Suppressor macrophage treated with lipopolysaccharide for 1 hour (primary cell): ENCODE results near the gene DAD1.

Experiments
- DNase-seq, 3 donors: peaks; one replicate each; pipeline ENCODE4 v3.0.0-alpha.2; 2020 to 2022

DAD1 gene

DNA sequence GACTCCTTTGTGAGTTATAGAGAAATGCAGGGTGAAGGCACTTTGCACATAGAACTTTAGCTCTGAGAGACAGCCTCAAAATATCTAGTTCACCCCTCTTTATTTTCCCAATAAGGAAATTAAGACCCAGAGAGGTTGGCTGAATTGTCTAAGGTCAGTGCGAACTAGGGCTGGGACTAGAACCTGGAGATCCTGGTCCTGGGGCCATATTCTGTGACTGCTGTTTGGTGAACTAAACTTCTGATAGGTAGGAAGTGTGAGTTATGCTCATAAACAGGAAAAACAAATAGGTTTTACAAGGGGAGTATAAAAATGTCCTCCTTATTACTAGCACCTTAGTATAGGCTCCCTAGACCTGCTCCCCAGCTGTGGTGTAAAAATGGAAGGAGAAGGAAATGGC, 53.9 kb downstream of the DAD1 start:
- DNase-seq = no peak

DNA sequence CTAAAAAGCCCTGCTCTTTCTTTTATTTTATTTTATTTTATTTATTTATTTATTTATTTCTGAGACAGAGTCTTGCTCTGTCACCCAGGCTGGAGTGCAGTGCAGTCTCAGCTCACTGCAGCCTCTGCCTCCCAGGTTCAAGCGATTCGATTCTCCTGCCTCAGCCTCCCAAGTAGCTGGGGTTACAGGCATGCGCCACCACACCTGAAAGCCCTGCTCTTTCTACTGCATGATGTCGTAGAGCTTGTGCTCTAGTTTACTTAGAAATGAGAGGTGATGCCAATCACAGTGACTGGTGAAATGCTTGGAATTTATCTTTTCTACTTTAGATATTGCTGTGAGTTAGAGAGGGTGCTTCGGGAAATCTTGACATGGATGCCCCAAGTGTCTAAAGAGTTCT, 54.5 kb downstream of the DAD1 start:
- no peak for DNase-seq

DNA sequence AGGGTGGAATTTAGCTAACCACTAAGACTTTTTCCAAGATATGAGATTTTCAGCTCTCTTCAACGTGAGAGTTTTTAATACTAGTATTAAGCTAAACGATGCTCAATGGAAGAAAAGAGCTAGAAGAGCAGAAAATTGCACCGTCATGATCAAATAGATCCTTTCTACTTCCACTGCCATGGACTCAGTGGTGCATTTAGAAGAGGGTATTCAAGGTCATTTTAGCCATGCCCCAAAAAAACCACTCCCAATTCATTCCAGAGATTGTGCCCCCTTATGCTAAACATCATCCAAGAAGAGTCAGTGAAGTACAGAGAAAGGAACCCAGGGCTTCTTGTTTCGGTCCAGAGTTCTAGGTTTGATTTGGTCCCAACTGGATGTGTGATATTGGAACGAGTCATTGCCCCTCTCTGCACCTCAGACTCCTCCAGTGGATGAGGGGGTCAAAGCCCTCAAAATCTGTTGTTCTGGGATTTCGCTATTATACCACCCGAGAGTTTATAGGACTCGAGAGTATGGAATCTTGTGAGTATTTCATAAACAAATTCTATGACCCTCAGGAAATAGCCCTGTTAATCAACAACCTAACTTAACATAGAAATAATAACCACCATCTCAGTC, 55.2 kb downstream of the DAD1 start:
- no peak for DNase-seq

DNA sequence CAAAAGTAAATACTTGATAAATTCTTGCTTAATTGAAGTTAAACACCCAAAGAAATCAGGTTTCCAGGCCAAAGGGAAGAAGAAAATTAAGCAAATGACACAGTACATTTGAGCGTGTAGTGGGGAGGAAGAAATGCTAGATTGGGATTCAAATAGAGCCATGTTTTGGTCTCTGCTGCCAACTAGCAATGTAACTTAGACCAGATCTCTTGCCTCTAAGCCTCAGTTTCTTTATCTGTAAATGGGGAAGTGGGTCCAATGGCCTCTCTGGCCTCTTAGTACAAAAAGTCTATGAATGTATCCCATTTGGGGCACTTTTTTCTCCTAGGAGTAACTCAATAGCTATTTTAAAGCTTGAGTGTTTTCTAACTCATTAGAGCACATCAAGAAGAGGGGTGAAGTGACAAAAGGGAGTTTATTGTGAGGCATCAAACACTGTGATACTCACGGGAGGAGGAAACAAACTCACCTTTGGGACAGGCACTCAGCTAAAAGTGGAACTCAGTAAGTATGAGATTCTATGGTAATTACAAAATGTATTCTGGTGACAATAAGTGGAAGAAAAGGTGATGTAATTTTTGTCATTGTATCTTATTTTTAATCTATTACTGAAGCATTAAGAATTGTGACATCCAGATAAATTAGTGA, 55.8 kb downstream of the DAD1 start:
- no peak for DNase-seq

DNA sequence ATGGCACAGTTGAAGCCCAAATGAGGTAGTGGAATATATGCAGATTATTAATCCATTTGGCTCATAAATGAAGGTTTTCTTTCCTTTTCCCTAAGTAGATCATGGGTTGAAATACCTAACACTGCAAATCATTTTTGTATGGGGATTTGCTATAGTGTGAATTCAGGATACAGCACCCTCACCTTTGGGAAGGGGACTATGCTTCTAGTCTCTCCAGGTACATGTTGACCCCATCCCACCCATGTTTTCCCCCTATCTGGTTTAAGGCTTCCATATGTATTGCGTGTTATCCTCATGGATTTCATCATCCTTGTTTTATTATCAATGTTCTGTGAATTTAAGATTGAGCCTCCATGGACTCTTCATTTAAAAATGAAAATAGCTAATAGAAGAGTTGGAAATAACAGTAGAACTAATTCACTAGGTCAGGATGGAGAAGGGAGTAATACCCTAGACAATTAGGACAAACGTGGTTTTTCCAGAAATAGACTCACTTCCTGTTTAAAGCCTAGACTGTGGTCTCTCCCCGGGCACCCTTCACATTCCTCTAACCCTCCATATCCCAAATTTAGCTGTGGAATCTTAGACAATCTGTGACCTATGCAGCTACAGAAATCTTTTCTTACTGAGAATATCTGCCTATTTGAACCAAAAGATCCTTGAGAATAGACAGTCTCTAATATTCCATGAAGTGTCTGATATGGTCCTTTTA, 56.5 kb downstream of the DAD1 start:
- peak in 1 of 3 donors; percentile 38 for DNase-seq

DNA sequence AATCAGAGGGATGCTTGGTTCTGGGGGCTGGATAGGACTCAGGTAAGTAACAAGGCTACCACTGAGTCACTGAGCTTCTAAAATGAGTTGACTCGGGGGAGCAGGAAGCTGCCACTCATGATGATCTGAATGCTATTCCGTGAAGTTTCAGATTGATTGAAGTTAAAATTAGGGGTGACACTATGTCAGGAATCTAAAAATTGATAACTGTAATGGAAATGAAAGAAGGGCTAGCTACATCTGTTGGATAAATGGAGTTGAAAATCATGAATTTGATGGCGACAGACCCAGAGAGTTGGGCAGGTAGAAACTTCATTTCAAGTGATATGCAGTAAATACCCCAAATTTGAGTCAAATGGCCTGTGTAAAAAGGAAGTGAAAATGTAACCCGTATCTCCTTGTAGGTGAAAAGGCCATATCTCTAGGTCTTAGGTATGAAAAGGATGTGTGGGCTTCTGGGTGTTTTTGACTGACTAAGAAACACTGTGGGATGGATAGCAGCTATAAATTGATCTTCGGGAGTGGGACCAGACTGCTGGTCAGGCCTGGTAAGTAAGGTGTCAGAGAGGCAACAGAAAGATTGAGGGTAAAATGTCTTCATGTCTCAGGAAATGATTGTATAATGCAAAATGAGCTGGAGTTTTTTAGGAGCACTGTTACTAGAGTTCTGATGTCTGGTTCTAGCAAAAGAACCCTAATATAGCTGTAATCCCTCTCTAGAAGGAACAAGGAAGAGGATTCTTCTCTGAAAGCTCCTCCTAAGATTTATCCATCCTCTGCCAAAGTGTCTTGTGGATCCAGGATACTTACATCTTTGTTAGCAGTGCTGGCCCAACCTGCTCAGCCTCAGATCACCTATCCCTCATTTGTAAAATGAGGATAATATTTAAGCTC, 57.3 kb downstream of the DAD1 start:
- no peak for DNase-seq

DNA sequence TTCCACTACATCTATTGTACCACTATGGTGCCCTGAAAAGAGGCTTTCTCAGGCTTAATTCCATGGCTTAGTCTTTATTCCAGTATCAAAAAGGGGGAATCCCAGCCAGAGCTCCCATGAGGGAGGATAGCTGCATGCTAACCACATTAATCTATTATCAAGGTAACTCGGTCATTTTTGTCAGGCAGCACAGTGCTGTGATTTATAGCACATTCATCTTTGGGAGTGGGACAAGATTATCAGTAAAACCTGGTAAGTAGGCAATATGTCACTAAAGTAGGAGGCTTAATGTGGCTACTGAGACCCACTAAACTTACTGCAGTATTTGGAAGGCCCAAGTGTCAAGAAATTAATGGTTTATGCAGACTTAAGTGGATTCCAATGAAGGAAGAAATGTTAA, 58.9 kb downstream of the DAD1 start:
- DNase-seq = no peak

DNA sequence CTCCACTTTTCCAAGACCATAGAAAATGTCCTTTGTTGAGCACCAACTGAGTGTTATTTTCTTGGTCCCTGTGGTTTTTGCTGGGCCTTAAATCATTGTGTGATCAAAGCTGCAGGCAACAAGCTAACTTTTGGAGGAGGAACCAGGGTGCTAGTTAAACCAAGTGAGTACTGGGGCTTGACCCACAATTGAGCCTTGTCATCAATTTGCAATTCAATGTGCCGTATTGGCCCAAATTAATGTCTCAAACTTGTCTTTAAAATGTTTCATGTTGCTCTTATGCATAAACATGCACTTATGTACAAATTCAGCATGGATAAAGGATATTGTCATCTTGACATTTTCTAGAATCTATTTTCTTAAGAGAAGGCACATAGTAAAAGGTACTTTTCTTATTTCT, 62.3 kb downstream of the DAD1 start:
- DNase-seq = no peak

DNA sequence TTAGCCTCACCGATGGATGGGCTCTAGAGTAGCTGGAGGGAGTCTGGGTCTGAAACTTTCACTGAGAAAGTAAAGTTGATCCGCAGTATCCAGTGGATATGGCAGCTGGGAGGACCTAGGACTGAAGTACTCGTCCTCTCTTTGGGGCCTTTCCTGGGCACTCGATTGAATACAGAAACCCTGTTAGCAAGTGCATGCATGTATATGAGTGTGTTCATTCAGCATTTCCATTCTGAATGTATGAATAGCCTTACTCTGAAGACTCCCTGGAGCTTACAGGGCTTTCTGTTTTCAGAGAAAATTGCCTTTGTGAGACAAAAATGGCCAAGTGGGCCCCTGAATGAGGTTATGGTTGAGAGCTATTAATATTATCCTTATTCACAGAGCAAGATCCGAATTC, 62.8 kb downstream of the DAD1 start:
- DNase-seq = no peak

DNA sequence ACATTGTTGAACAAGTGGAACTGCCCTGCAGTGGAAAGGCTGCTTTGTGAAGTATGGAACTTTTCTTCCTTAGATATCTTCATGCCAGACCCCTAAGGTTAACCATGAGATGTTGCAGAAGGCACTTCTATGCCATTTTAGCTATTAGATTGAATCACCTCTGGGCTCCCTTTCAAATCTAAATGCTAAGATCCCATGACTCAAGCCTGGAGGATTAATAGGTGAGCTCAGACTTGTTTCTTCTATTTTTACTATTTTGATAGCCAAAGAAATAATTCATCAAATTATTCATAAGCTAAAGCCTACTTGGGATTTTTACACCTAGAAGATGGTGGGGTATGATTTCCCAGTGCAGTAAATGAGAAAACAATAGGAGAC, 64.3 kb downstream of the DAD1 start:
- no peak for DNase-seq

DNA sequence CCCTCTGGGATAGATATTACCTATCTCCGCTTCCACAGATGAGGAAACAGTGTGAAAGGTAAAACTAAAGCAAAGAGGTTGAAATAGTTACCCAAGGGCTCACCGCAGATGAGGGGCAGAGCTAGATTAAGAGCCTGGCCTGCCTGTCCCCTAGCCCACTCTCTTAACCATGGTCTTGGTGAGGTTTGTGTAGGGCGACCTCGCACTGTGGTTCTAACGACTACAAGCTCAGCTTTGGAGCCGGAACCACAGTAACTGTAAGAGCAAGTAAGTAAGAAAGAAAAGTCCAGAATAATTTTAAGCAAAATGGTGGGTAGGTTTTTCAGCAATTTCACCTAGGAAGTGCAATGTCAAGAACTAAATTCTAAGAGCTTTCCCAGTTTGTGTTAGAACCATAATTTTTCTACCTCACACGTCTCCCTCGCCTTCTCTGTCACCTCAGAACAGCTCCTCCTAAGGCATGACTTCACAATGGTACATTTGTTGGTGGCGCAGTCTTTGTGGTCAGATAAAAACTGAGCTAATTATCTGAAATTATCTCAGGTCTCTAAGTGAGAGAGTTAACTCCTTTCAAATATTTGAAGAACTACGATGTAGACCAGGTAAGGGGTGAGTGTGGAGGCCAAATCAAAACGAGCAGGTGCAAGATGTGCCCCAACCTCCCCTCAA, 64.8 kb downstream of the DAD1 start:
- no peak for DNase-seq

DNA sequence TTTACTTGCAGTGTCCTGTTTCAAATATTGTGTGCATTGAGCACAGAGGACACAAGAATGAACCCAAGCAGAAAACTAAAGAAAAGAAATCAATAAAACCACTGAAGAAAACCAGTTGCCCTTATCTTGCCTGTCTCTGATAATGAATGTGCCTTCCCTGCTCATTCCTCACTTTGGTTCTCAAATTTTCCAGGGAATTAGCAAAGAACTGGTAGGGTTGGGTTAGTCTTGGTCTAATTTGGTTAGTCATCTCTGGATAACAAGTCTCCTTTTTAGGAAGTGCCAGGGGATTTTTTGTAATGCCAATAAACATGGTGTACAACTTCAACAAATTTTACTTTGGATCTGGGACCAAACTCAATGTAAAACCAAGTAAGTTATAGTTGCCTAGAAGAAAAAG, 65.7 kb downstream of the DAD1 start:
- DNase-seq = no peak

DNA sequence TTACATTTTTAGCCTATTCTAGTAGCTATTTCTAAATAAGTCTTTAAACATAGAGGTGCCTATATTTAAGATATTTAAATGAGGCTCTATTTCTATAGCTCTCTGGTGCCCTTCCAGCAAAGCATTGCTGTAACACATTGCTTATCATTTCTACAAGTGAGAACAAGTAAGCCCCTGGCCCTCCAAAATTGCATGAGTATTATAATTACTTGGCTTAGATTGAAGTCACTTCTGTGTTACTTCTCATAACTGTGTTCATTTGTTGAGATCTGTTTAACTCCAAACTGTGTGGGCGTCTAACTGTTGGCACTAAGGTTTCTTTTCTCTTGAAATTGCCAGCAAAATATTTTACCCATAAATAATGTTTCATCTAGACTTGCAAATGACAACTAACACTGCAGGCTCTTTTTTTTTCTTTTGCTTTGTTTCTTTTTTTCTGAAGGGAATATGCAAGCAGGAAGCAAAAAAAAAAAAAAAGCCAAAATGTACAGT, 66.5 kb downstream of the DAD1 start:
- DNase-seq = peak in 2 of 3 donors; percentile 24 to 31

DNA sequence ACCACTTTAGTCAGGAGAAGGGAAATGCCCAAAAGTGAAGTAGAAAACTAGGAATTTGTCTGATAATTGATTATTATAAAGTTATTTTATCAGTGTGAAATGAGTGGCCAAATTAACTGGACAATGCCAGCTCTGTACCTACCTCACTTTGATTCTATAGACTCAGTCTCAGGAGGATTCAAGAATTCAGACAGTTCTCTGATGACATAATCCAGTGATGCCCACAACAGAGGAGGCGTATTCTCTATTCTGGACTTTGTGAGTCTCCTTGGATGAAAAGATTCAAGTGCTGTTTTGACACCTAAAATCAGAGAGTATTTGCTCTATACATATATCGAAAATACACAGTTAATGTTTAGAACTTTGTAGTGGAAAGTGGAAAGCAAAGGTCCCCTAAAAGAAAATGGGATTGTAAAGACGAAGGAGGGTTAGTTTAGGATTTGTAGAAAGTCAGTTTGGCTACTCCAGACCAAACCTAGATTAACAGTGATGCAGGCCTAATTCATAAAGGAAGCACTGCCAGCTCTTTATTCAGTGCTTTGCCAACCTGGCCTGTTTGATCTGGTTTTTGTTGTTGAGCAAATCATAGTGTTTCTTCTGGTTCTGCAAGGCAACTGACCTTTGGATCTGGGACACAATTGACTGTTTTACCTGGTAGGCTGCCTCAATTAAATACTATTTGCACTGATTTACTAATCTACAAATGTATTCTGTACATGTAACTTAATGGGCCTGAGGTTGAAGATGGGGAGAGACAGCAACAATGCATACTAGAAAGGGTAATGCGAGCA, 67.4 kb downstream of the DAD1 start:
- DNase-seq = no peak

DNA sequence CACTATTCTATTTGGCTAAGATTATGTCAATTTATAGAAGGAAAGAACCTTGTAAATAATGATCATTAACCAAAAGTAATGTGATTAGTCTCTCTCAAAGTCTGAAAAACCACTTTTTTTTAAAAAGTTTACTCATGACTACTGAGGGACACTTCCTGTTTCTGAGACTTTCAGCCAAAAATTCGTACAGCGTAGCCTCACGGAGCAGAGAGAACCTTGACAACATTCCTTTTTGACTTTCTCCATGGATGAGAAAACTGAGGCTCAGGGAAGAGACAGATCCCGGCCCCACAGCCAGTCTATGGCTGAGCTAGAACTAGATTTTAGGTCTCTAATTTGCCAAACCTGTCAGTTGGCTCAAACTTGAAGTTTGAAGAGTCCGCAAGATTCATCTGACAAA, 68.2 kb downstream of the DAD1 start:
- peak; percentile 33 to 60 (median 47) for DNase-seq

DNA sequence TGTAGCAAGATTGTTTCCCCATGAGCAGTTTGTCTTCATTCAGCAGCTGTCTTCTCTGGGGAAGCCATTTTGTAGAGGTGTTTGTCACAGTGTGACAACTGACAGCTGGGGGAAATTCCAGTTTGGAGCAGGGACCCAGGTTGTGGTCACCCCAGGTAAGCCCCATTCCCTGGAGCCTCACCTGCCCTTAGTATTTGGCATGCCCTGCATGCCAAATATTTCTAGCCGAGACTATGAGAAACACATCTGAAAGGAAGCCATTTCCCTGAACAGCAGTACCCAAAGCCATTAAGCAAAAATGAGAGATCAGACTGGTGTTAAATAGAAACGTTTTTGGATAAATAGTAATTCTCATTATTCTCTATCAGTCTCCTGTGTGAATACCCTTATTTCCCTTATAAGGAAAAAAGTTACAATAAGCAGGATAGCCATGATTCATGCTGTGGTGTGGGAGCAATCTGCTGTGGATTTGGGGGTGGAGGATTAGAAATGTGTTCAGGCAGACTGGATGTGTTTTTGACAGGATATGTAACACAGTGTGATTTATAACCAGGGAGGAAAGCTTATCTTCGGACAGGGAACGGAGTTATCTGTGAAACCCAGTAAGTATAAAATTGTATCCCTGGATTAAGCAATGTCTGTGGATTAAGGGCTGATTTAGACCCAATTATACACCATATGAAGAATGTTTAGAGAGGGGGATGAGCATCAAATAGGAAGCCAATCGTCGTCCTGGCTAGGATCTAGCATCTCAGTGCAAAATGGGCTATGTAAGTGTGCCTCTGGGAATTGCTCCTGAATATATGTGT, 68.9 kb downstream of the DAD1 start:
- DNase-seq = peak in 2 of 3 donors; percentile 26 to 34

DNA sequence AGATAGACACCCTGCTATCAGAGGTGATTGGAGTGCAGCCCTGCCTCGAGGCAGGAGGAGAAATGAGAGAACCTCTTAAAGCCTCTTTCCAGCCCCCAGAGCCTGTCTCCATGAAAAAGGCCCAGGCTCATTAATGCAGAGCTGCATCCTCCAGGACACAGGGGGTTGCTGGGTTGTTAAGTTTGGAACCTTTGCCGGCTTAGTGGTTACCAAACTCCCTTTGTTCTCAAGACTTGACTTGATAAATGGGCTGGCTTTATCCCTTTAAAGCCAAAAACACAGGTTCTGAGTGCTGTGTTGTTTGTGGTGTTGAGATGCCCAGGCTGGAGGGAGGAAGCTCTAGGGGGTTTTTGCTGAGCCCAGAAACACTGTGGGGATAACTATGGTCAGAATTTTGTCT, 71.0 kb downstream of the DAD1 start:
- DNase-seq = no peak

DNA sequence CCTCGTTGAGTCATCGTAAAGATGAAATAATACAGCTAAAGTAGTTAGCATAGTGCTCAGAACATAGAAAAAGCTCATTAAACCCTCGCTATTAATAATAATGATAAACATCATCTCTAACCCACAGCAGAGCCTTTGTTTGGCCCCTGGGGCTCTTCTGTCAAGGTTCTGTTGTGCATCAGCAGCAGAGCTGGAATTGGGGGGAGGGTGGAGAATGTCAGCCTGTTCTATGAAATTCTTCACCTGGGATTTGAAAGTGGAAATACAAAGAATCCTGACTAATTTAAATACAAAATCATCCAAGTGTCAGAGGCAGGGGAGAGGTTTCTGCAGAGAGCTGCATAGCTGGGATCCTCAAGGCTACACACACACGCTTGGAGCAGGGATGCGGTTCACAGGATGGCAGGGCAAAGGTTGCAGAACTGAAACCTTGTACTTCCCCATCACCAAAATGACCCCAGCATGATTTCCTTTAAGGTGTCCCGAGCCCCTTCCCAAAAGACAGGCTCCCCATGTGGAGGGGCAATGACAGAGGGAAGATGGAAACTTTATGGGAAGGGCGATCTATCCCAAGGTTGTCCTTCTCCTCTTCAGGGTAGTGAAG, 71.8 kb downstream of the DAD1 start:
- no peak for DNase-seq

DNA sequence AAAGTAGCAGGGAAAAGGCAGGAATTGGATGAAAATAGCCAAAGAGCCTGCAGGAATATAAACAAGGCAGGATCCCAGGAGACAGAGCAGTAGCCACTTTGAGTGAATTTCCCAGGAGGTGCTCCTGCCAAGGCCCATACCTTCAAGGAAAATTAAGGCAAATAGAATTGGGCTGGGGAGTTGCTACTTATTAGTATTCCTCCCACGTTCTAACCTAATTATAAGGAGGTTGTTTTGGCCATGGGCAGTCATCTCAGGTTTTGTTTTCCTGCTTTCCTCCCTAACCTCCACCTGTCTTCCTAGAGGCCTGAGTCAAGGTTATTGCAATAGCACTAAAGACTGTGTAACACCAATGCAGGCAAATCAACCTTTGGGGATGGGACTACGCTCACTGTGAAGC, 73.1 kb downstream of the DAD1 start:
- DNase-seq = no peak
